Vagina (tissue), 2 donors: Measurements from ENCODE around the gene GTF3C1. TPM values are rescaled to one million over a fixed set of nuclear protein-coding genes. Genes with fewer than 3 reads are reported as not detected.
"Not testable (repeated sequence)": the region's sequence is repeated elsewhere in the genome, so short reads cannot be mapped to it uniquely, and the experiment has no call there.

Experiments
- DNase-seq, 2 donors: peaks; one replicate each; pipeline ENCODE4 v3.0.0-alpha.2; 2017; ENCODE audit errors: extremely low spot score in 2 of 2
- H3K27ac ChIP-seq: fragments of 200-600 bp; sonication (generic); one replicate; pipeline ENCODE4 v1.5.1; 2019
- H3K27me3 ChIP-seq: fragments of 200-600 bp; sonication (generic); one replicate; pipeline ENCODE4 v1.5.1; 2019
- H3K36me3 ChIP-seq, 2 donors: fragments of 200-600 bp; sonication (generic); one replicate each; pipeline ENCODE4 v1.5.1; 2017 to 2019
- H3K4me1 ChIP-seq: fragments of 200-600 bp; sonication (generic); one replicate; pipeline ENCODE4 v1.5.1; 2019
- H3K4me3 ChIP-seq, 2 donors: fragments of 200-600 bp; sonication (generic); 1 replicate in 1 of 2; 2 replicates in 1 of 2; pipeline ENCODE4 v1.5.1; 2016 to 2019
- H3K9me3 ChIP-seq: fragments of 200-600 bp; sonication (generic); one replicate; pipeline ENCODE4 v1.5.1; 2019
- POLR2A ChIP-seq, 2 donors: fragments of 450-650 bp; IDR thresholded peaks; one replicate each; pipeline ENCODE4 v1.6.1; 2017; ENCODE audit warnings: antibody characterized with exemption in 2 of 2, mild to moderate bottlenecking in 2 of 2, moderate library complexity in 2 of 2
- POLR2AphosphoS5 ChIP-seq, 2 donors: sonication (generic); formaldehyde crosslinking; IDR thresholded peaks; one replicate each; pipeline ENCODE4 v1.9.0; 2017; ENCODE audit warnings: antibody characterized with exemption in 2 of 2, mild to moderate bottlenecking in 2 of 2, low read depth in 1 of 2; ENCODE audit not compliant: insufficient read depth in 1 of 2
- intact Hi-C: fragments of 100-400 bp; cut with DNase I; formaldehyde crosslinking; loops from one replicate; pipeline ENCODE4 v1.15.1; 2023
- total RNA-seq: library from RNA; depleted of rRNA; stranded (reverse); fragments of >200 nt; gene quantifications from one replicate; pipeline ENCODE4 v1.2.3, GENCODE V29; 2016
- TF ChIP-seq, protein P1 (sequence below), 3 experiments: fragments of 450-650 bp in 2 of 3; fragments of 200-600 bp in 1 of 3; sonication (generic) in 1 of 3; IDR thresholded peaks; one replicate each; pipeline ENCODE4 v1.5.1; 2017 to 2019; ENCODE audit warnings: antibody characterized with exemption in 3 of 3, mild to moderate bottlenecking in 2 of 3, moderate library complexity in 2 of 3

Gene GTF3C1
- total RNA-seq, 1 donor from 2014 or later = 133 TPM

DNA sequence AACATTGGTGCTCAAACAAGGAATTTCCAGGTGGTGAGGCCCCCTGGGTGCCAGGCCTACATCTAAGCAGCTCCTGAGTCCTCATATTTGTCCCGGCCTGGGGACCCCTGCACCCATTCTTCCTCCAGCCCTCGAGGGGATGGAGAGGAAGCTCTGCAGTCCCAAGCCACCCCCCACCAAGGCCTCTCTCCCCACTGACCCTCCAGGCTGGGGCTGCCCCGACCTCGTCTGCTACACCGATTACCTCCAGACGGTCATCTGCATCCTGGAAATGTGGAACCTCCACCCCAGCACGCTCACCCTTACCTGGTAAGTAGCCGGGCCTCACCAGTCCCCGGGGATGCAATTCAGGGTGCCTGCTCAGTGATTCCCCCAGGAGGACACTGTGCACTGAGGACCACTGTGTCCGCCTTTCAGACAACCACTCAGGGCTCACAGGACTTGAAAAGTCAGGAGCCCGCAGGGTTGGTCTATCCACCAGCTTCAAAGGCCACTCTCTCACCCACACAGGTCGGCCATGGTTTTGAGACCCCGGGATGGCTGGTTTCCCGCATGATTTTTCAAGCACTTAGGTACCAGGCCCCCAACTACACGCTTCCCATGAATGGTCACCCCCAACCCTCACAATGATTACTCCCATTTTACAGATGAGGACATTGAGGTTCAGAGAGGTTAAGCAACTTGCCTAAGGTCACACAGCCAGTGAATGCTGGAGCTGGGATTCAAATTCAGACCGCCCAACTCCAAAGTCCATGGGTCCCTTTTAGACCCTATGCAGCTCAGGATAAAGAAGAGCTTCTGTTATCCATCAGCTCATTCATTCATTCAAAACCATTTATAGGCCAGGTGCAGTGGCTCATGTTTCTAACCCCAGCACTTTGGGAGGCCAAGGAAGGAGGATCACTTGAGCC, 115.3 kb downstream of the GTF3C1 start:
- intact Hi-C loops = no loop called here

DNA sequence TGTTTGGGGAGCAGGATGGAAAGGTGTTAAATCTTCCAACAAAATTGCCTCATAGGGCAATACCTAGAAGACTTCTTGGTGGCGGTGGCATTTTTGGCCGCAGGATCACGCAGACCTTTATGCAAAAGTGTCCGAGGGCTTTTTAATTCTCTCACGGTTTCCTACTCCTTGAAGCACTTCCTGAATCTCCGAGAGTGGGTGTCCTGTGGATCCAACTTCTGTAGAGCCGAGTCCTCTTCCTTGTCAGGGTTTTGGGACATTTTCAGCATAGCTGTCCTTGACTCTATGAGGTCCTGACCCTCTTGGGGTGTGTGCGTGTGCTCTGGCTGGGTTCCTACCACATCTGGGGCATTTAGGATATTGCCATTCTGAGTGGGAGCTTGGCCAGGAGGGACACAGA, 116.1 kb downstream of the GTF3C1 start:
- no peaks in the 10 kb centered on the region for H3K27me3 ChIP-seq
- TF ChIP-seq POLR2A (IDR thresholded peaks at IDR 0.05) = no peak
- TF ChIP-seq POLR2AphosphoS5 (IDR thresholded peaks at IDR 0.05; ENCODE audit: insufficient read depth in 1 of 2, low read depth in 1 of 2) = no peak
- TF ChIP-seq, protein P1, sequence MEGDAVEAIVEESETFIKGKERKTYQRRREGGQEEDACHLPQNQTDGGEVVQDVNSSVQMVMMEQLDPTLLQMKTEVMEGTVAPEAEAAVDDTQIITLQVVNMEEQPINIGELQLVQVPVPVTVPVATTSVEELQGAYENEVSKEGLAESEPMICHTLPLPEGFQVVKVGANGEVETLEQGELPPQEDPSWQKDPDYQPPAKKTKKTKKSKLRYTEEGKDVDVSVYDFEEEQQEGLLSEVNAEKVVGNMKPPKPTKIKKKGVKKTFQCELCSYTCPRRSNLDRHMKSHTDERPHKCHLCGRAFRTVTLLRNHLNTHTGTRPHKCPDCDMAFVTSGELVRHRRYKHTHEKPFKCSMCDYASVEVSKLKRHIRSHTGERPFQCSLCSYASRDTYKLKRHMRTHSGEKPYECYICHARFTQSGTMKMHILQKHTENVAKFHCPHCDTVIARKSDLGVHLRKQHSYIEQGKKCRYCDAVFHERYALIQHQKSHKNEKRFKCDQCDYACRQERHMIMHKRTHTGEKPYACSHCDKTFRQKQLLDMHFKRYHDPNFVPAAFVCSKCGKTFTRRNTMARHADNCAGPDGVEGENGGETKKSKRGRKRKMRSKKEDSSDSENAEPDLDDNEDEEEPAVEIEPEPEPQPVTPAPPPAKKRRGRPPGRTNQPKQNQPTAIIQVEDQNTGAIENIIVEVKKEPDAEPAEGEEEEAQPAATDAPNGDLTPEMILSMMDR (IDR thresholded peaks at IDR 0.05) = no peak
- H3K9me3 ChIP-seq = no peaks in the 10 kb centered on the region
- intact Hi-C loops = no loop called here
- H3K4me1 ChIP-seq = no peaks in the 10 kb centered on the region
- H3K4me3 ChIP-seq = no peak overlapping the region
- no peak overlapping the region for H3K27ac ChIP-seq
- H3K36me3 ChIP-seq = no peaks in the 10 kb centered on the region
- DNase-seq = peak in 1 of 2 donors; percentile 34

More for the DNA sequence above, 115.3 kb downstream of the GTF3C1 start:
- TF ChIP-seq POLR2A (IDR thresholded peaks at IDR 0.05) (no peak), POLR2AphosphoS5 (IDR thresholded peaks at IDR 0.05; ENCODE audit: insufficient read depth in 1 of 2, low read depth in 1 of 2) (no peak)
- TF ChIP-seq, protein P1 (IDR thresholded peaks at IDR 0.05) = no peak
- no peaks in the 10 kb centered on the region for H3K9me3 ChIP-seq
- H3K4me3 ChIP-seq = no peak overlapping the region
- no peaks in the 10 kb centered on the region for H3K36me3 ChIP-seq
- H3K4me1 ChIP-seq = no peaks in the 10 kb centered on the region
- no peaks in the 10 kb centered on the region for H3K27me3 ChIP-seq
- no peak overlapping the region for H3K27ac ChIP-seq
- DNase-seq = peak; percentile 52 to 93

DNA sequence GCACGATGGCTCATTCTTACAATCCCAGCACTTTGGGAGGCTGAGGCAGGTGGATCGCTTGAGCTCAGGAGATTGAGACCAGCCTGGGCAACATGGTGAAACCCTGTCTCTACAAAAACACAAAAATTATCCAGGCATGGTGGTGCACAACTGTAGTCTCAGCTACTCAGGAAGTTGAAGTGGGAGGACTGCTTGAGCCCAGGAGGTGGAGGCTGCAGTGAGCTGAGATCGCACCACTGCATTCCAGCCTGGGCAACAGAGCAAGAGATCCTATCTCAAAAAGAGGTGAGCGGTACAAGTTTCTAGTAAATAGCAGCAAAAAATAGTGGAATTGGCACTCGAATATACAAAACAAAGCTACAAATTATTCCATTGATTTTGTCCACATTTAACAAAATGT, 116.5 kb downstream of the GTF3C1 start:
- intact Hi-C loops, H3K4me3 ChIP-seq, H3K27ac ChIP-seq, H3K4me1 ChIP-seq, H3K27me3 ChIP-seq, H3K9me3 ChIP-seq, H3K36me3 ChIP-seq: not testable (repeated sequence)
- peak in 1 of 2 donors; percentile 43 for DNase-seq

DNA sequence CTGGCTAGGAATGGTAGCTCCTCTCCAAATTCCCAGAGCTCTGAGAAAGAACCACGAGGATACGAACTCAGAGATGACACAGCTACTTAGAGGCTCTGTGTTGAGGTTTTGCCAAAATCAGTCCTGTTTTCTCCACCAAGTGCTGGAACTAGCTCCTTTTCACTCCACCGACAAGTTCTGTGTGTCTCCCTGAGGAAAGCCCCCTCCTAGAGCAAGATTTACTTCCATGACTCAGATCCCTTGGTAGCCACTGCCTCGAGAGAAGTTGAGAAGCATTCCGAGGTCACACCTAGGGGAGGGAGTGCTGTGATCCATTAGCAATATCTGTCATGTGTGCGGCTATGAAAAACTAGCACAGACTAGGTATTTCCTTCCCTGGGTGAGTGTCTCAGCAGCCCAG, 117.2 kb downstream of the GTF3C1 start:
- H3K4me1 ChIP-seq = no peaks in the 10 kb centered on the region
- H3K4me3 ChIP-seq = no peak overlapping the region
- intact Hi-C loops = no loop called here
- no peaks in the 10 kb centered on the region for H3K36me3 ChIP-seq
- TF ChIP-seq POLR2A (IDR thresholded peaks at IDR 0.05) (no peak), POLR2AphosphoS5 (IDR thresholded peaks at IDR 0.05; ENCODE audit: insufficient read depth in 1 of 2, low read depth in 1 of 2) (no peak)
- TF ChIP-seq, protein P1 (IDR thresholded peaks at IDR 0.05) = no peak
- no peak overlapping the region for H3K27ac ChIP-seq
- no peaks in the 10 kb centered on the region for H3K27me3 ChIP-seq
- no peaks in the 10 kb centered on the region for H3K9me3 ChIP-seq
- peak in 1 of 2 donors; percentile 61 for DNase-seq

DNA sequence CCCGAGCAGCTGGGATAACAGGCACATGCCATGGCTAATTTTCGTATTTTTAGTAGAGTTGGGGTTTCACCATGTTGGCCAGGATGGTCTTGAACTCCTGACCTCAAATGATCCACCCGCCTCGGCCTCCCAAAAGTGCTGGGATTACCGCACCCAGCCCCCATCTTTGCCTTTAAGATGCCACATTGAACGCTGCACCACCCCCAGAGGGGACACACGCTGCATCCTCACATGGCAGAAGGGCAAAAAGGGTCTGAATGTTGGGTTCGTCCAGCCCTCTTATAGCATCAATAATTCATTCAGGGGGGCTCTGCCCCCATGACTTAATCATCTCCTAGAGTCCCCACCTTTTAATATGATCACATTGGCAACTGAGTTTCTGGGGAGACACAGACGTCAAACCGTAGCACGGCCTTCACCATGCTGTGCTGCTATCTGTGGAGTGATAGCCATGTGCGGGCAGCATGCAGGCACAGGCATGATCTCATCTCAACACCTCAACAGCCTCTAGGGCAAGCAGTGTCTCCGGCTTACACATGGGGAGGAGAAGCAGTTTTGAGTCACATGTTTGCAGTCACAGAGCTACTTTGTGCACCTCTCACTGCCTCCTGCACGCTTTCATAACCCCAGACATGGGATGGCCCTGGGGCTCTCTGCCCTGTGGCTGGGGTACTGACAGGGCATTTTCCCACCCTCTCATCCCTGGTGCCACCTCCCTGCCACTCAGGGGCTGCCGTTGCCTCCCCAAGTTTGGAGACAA, 117.8 kb downstream of the GTF3C1 start:
- Histone ChIP-seq H3K27ac (no peak overlapping the region), H3K9me3 (no peaks in the 10 kb centered on the region), H3K27me3 (no peaks in the 10 kb centered on the region), H3K36me3 (no peaks in the 10 kb centered on the region), H3K4me3 (no peak overlapping the region), H3K4me1 (no peaks in the 10 kb centered on the region)
- peak; percentile 49 to 61 for DNase-seq
- TF ChIP-seq, protein P1 (IDR thresholded peaks at IDR 0.05) = no peak
- TF ChIP-seq POLR2AphosphoS5 (IDR thresholded peaks at IDR 0.05; ENCODE audit: insufficient read depth in 1 of 2, low read depth in 1 of 2) (no peak), POLR2A (IDR thresholded peaks at IDR 0.05) (no peak)
- intact Hi-C loops = no loop called here
